HG03457 (cell line): ENCODE data around the gene TUBB4B.

Source experiments
- ATAC-seq: cut with Tn5 transposase; IDR thresholded peaks from one replicate; pipeline ENCODE4 v1.9.1; 2021; ENCODE audit warnings: moderate number of reproducible peaks; ENCODE audit not compliant: unreplicated experiment

TUBB4B gene

GRCh38 chr9:137267933-137268355, 26.9 kb downstream of the TUBB4B start:
- ATAC-seq = no peak

GRCh38 chr9:137268538-137269201, 27.6 kb downstream of the TUBB4B start:
- ATAC-seq = no peak

GRCh38 chr9:137269231-137269772, 28.2 kb downstream of the TUBB4B start:
- ATAC-seq = no peak

GRCh38 chr9:137270929-137271695, 30.0 kb downstream of the TUBB4B start:
- ATAC-seq = no peak

GRCh38 chr9:137271696-137272076, 30.6 kb downstream of the TUBB4B start:
- no peak for ATAC-seq

GRCh38 chr9:137272241-137273094, 31.4 kb downstream of the TUBB4B start:
- ATAC-seq = no peak

- ATAC-seq = no peak
These were observed 32.0 kb downstream of the TUBB4B start for GRCh38 chr9:137273095-137273490.

- ATAC-seq = no peak
These were observed 32.7 kb downstream of the TUBB4B start for GRCh38 chr9:137273611-137274320.

GRCh38 chr9:137275203-137275587, 34.1 kb downstream of the TUBB4B start:
- ATAC-seq = no peak

GRCh38 chr9:137275588-137276472, 34.7 kb downstream of the TUBB4B start:
- no peak for ATAC-seq

GRCh38 chr9:137276473-137277328, 35.6 kb downstream of the TUBB4B start:
- ATAC-seq = no peak

GRCh38 chr9:137277329-137278041, 36.4 kb downstream of the TUBB4B start, which contains the start of gene TOR4A:
TSS of gene TOR4A (plus strand) at chr9:137277726. CDS start at chr9:137278690, 964 bp downstream.
- no peak for ATAC-seq

- no peak for ATAC-seq
These were observed 37.1 kb downstream of the TUBB4B start for GRCh38 chr9:137278061-137278701.

GRCh38 chr9:137278721-137279711, 37.9 kb downstream of the TUBB4B start:
- ATAC-seq = no peak

- no peak for ATAC-seq
These were observed 38.8 kb downstream of the TUBB4B start for GRCh38 chr9:137279741-137280473.
